Spleen (tissue), 11 donors: ENCODE measurements around the gene ZNF496. TPM values are rescaled to one million over a fixed set of nuclear protein-coding genes. Genes with fewer than 3 reads are reported as not detected.
"Not testable (repeated sequence)": the region's sequence is repeated elsewhere in the genome, so short reads cannot be mapped to it uniquely, and the experiment has no call there.

Source experiments
- DNase-seq: peaks from one replicate; pipeline ENCODE4 v3.0.0-alpha.2; 2020
- H3K27ac ChIP-seq, 8 donors: fragments of 200-600 bp; sonication (generic) in 7 of 8; 1 replicate in 4 of 8; 2 replicates in 4 of 8; pipeline versions ENCODE4 v1.5.0 to v1.8.0; 2016 to 2021; ENCODE audit warnings: inconsistent platforms in 4 of 8, mild to moderate bottlenecking in 4 of 8, moderate library complexity in 1 of 8
- H3K27me3 ChIP-seq, 7 donors: fragments of 200-600 bp; sonication (generic) in 6 of 7; replicated peaks in 1 of 7; 1 replicate in 4 of 7; 2 replicates in 3 of 7; pipeline versions ENCODE4 v1.5.0 to v1.8.0; 2016 to 2021; ENCODE audit warnings: inconsistent platforms in 3 of 7, mild to moderate bottlenecking in 1 of 7
- H3K36me3 ChIP-seq, 6 donors: fragments of 200-600 bp; sonication (generic) in 5 of 6; 1 replicate in 4 of 6; 2 replicates in 2 of 6; pipeline versions ENCODE4 v1.5.0 to v1.8.0; 2016 to 2021; ENCODE audit warnings: inconsistent platforms in 2 of 6
- H3K4me1 ChIP-seq, 6 donors: fragments of 200-600 bp; sonication (generic) in 5 of 6; 1 replicate in 3 of 6; 2 replicates in 3 of 6; pipeline versions ENCODE4 v1.5.0 to v1.8.0; 2016 to 2021; ENCODE audit warnings: inconsistent platforms in 3 of 6
- H3K4me3 ChIP-seq, 8 donors: fragments of 200-600 bp; sonication (generic) in 7 of 8; 1 replicate in 4 of 8; 2 replicates in 4 of 8; pipeline versions ENCODE4 v1.5.0 to v1.8.0; 2016 to 2021; ENCODE audit warnings: inconsistent platforms in 4 of 8, mild to moderate bottlenecking in 4 of 8, moderate library complexity in 2 of 8
- H3K9me3 ChIP-seq, 8 donors: fragments of 200-600 bp; sonication (generic) in 7 of 8; 1 replicate in 4 of 8; 2 replicates in 4 of 8; pipeline versions ENCODE4 v1.5.0 to v1.8.0; 2016 to 2021; ENCODE audit warnings: inconsistent platforms in 4 of 8
- CTCF ChIP-seq, 11 experiments: fragments of 200-600 bp in 7 of 11; fragments of 450-650 bp in 4 of 11; sonication (generic) in 4 of 11; IDR thresholded peaks in 8 of 11; conservative IDR thresholded peaks in 3 of 11; 1 replicate in 7 of 11; 2 replicates in 4 of 11; pipeline versions ENCODE4 v1.4.0 to v1.8.0; 2016 to 2021; ENCODE audit warnings: antibody characterized with exemption in 11 of 11, inconsistent platforms in 4 of 11, mild to moderate bottlenecking in 1 of 11
- POLR2A ChIP-seq, 3 donors: fragments of 450-650 bp; IDR thresholded peaks; one replicate each; pipeline ENCODE4 v1.5.1; 2017; ENCODE audit warnings: antibody characterized with exemption in 3 of 3, mild to moderate bottlenecking in 1 of 3
- POLR2AphosphoS5 ChIP-seq, 3 donors: sonication (generic); formaldehyde crosslinking; IDR thresholded peaks; one replicate each; pipeline ENCODE4 v1.5.1; 2017; ENCODE audit warnings: antibody characterized with exemption in 3 of 3
- WGBS, 5 donors: extraction: QIAGEN DNeasy Blood & Tissue Kit in 3 of 5; methylation state at CpG; one replicate each; pipeline versions ENCODE4 v1.1.5 to v1.1.7; 2013 to 2018; 5-methylcytosine and 5-hydroxymethylcytosine counted together
- intact Hi-C: fragments of 100-400 bp; cut with DNase I; formaldehyde crosslinking; loops from one replicate; pipeline ENCODE4 v1.15.0; 2023; ENCODE audit warnings: low total_unique reads
- polyA plus RNA-seq, 3 donors: library from polyadenylated mRNA; stranded (reverse); fragments of 200-250 nt; gene quantifications; one replicate each; pipeline ENCODE4 v1.2.1, GENCODE V29; 2013
- total RNA-seq, 7 donors: library from RNA; depleted of rRNA in 3 of 7; stranded (reverse); fragments of >200 nt in 3 of 7; fragmentation: NEBNext Ultra II Directional in 4 of 7; extraction: Animal tissue kit (Norgen Biotek cat#: 25700) in 4 of 7; gene quantifications; one replicate each; pipeline versions ENCODE4 v1.1.0 to v1.2.1, GENCODE V29; 2016 to 2021
- donor health status: healthy with polysubstance abuse.
- donor health status: DM: no; HTN: no; CAD: no; lungs with moderate emphysema.
- donor health status: DM: no; HTN: no; CAD: no.
- donor health status: Bipolar disorder and iron deficiency.
- donor health status: healthy.
- donor health status: DM: no; HTN: no; CAD: no.
- donor health status: DM: yes; HTN: yes; CAD: no.

Gene ZNF496
- total and polyA plus RNA-seq, 10 donors: 5.7 to 45.4 (median 26.7) TPM

- no peak for DNase-seq
- peaks cover 0 to 12% (median 0%) of the 10 kb centered on the region in 8 donors for H3K9me3 ChIP-seq
Observed at GRCh38 chr1:247357781-247358211, 26.1 kb upstream of the ZNF496 start.

GRCh38 chr1:247357052-247357780 is 25.5 kb upstream of the ZNF496 start:
- TF ChIP-seq POLR2AphosphoS5 (IDR thresholded peaks at IDR 0.05) (no peak), POLR2A (IDR thresholded peaks at IDR 0.05) (no peak)
- 51 to 77% (median 68%) methylated on average over 7 of the region's 7 CpGs for WGBS, 5 donors
- Histone ChIP-seq H3K4me1 (peaks cover 0 to 30% (median 11%) of the 10 kb centered on the region in 6 donors), H3K36me3 (no peaks in the 10 kb centered on the region), H3K27me3 (peaks cover 0 to 11% (median 0%) of the 10 kb centered on the region in 7 donors), H3K9me3 (peaks cover 0 to 14% (median 0%) of the 10 kb centered on the region in 8 donors), H3K4me3 (no peak overlapping the region), H3K27ac (peak overlapping the region in 2 of 8 donors; percentile 5 to 13)
- intact Hi-C loops: no loop called here
- no peak for DNase-seq

More at GRCh38 chr1:247357781-247358211, 26.1 kb upstream of the ZNF496 start:
- Histone ChIP-seq H3K36me3 (no peaks in the 10 kb centered on the region), H3K27me3 (peaks cover 0 to 5% (median 0%) of the 10 kb centered on the region in 7 donors), H3K4me3 (no peak overlapping the region), H3K4me1 (peaks cover 0 to 30% (median 11%) of the 10 kb centered on the region in 6 donors), H3K27ac (no peak overlapping the region)
- 42 to 71% (median 58%) methylated on average over 6 of the region's 6 CpGs for WGBS, 5 donors
- intact Hi-C loops: no loop called here
- peak in 1 of 3 donors; percentile 40 for TF ChIP-seq POLR2AphosphoS5 (IDR thresholded peaks at IDR 0.05)
- TF ChIP-seq CTCF (IDR thresholded peaks at IDR 0.05 in 8 of 11, conservative IDR thresholded peaks at IDR 0.05 in 3 of 11): no peak

- H3K4me3 ChIP-seq, intact Hi-C loops, H3K36me3 ChIP-seq, DNase-seq, H3K27ac ChIP-seq: not testable (repeated sequence)
- Histone ChIP-seq H3K9me3 (peaks cover 0 to 14% (median 0%) of the 10 kb centered on the region in 8 donors), H3K27me3 (peaks cover 0 to 17% (median 0%) of the 10 kb centered on the region in 7 donors), H3K4me1 (peaks cover 0 to 14% (median 5%) of the 10 kb centered on the region in 6 donors)
- WGBS, 5 donors: 65 to 87% (median 69%) methylated on average over 1 of the region's 1 CpG
Observed at GRCh38 chr1:247355160-247355559, 23.5 kb upstream of the ZNF496 start.

GRCh38 chr1:247352175-247352574 is 20.5 kb upstream of the ZNF496 start:
- peaks cover 0 to 45% (median 4%) of the 10 kb centered on the region in 7 donors for H3K27me3 ChIP-seq
- intact Hi-C loops: no loop called here
- H3K4me3 ChIP-seq: no peak overlapping the region
- H3K4me1 ChIP-seq: peaks cover 0 to 11% (median 5%) of the 10 kb centered on the region in 6 donors
- WGBS, 5 donors: 89 to 97% (median 95%) methylated on average over 3 of the region's 3 CpGs
- DNase-seq: no peak
- H3K27ac ChIP-seq: no peak overlapping the region
- no peaks in the 10 kb centered on the region for H3K36me3 ChIP-seq
- H3K9me3 ChIP-seq: peaks cover 0 to 16% (median 0%) of the 10 kb centered on the region in 8 donors
- TF ChIP-seq POLR2A (IDR thresholded peaks at IDR 0.05) (no peak), POLR2AphosphoS5 (IDR thresholded peaks at IDR 0.05) (no peak), CTCF (IDR thresholded peaks at IDR 0.05 in 8 of 11, conservative IDR thresholded peaks at IDR 0.05 in 3 of 11) (no peak)

GRCh38 chr1:247350587-247350986 is 18.9 kb upstream of the ZNF496 start:
- TF ChIP-seq POLR2A (IDR thresholded peaks at IDR 0.05): no peak
- no peak for TF ChIP-seq CTCF (IDR thresholded peaks at IDR 0.05 in 8 of 11, conservative IDR thresholded peaks at IDR 0.05 in 3 of 11)
- no peak for TF ChIP-seq POLR2AphosphoS5 (IDR thresholded peaks at IDR 0.05)
- intact Hi-C loops: no loop called here
- Histone ChIP-seq H3K9me3 (peaks cover 0 to 9% (median 0%) of the 10 kb centered on the region in 8 donors), H3K4me1 (peaks cover 0 to 11% (median 5%) of the 10 kb centered on the region in 6 donors), H3K36me3 (no peaks in the 10 kb centered on the region), H3K4me3 (no peak overlapping the region), H3K27me3 (peaks cover 0 to 45% (median 4%) of the 10 kb centered on the region in 7 donors), H3K27ac (no peak overlapping the region)
- DNase-seq: no peak
- WGBS, 5 donors: 74 to 86% (median 84%) methylated on average over 1 of the region's 1 CpG
